Left cardiac atrium (tissue), 4 donors: Measurements from ENCODE around the gene GLT1D1. TPM values are rescaled to one million over a fixed set of nuclear protein-coding genes. Genes with fewer than 3 reads are reported as not detected.

Experiments used
- ATAC-seq, 2 donors: fragments of 200-7000 bp; cut with Tn5 transposase; one replicate each; pipeline ENCODE4 v1.9.1; 2020; ENCODE audit warnings: mild to moderate bottlenecking in 2 of 2, moderate library complexity in 2 of 2
- DNase-seq: peaks from one replicate; pipeline ENCODE4 v3.0.0-alpha.2; 2020
- intact Hi-C, 2 donors: fragments of 100-400 bp; cut with DNase I; formaldehyde crosslinking; loops; one replicate each; pipeline versions ENCODE4 v1.14.1 to v1.15.1; 2022 to 2023
- total RNA-seq, 2 donors: library from RNA; stranded (reverse); fragmentation: NEBNext Ultra II Directional; extraction: Animal tissue kit (Norgen Biotek cat#: 25700); gene quantifications; one replicate each; pipeline ENCODE4 v1.2.1, GENCODE V29; 2021
- donor health status: DM: no; HTN: yes; CAD: no.
- donor health status: DM: no; HTN: yes; CAD: no; lungs with severe emphysema.
- donor health status: DM: yes; HTN: yes; CAD: no.
- donor health status: Dilated cardiomyopathy.

GLT1D1 gene
- total RNA-seq, 2 donors from 2014 or later: 0.38 to 0.50 TPM

- ATAC-seq (no peak), DNase-seq (no peak)
- intact Hi-C loops: no loop called here
Measured at GRCh38 chr12:128905003-128905544, 51.8 kb downstream of the GLT1D1 start.

GRCh38 chr12:128906485-128907137 lies 53.3 kb downstream of the GLT1D1 start:
- DNase-seq (no peak), ATAC-seq (no peak)
- intact Hi-C loops: no loop called here

DNA sequence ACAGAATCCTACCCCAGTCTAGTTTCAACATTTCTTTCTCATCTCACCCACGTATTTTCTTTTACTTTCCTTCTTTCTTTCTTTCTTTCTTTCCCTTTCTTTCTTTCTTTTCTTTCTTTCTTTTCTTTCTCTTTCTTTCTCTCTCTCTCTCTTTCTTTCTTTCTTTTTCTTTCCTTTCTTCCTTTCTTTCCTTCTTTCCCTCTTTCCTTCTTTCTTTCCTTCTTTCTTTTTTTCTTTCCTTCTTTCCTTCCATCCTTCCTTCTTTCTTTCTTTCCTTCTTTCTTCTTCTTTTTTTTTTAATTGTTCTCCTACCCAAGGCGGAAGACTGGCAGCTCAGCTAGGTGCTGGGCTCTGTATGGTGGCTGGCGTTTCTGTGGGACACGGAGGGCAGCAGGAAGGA lies 55.0 kb downstream of the GLT1D1 start:
- ATAC-seq: no peak

DNA sequence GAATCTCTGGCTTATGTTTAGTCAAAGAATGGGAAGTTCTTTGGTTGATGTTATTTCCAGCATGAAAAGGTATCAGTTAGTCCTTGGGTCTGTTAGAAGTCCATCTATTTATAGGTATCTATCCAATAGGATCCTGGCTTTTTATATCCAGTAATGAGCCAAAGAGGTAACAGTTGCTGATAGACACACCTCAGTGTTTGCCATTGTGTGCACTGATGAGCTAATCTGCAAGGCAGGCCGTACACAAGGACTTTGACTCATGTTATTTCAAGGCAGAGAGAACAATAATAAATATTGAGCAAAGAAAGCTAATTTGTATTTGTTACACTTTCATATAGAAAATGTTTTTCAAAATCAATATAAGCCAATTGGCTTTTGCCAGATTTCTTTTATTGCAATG lies 56.4 kb downstream of the GLT1D1 start:
- intact Hi-C loops: no loop called here
- DNase-seq (no peak), ATAC-seq (no peak)

More for the DNA sequence above, 55.0 kb downstream of the GLT1D1 start:
- DNase-seq: no peak
- intact Hi-C loops: no loop called here

- intact Hi-C loops: no loop called here
Measured at GRCh38 chr12:128910629-128911028, 57.4 kb downstream of the GLT1D1 start.

DNA sequence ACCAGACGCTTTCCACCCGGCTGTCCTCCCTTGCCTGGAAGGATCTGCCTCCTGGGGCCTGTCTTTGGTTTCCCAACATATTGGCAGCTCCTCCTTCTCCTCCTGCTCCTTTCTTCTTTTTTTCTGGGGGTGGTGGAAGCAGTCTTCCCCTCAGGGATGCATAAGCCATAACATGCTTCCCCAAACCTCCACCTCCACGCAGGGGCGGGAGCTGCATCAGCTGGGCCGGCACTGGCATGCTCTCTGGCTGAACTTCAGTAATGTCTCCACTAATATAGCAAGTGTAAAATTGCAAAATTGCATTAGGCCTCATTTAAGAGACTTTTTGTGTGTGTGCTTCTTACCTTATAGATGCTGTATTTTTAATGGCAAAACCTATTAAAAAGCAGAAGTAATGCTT lies 58.6 kb downstream of the GLT1D1 start:
- no peak for ATAC-seq
- intact Hi-C loops: no loop called here
- DNase-seq: no peak

More at GRCh38 chr12:128910629-128911028, 57.4 kb downstream of the GLT1D1 start:
- DNase-seq (no peak), ATAC-seq (no peak)

- intact Hi-C loops: no loop called here
- no peak for DNase-seq
- no peak for ATAC-seq
Measured at GRCh38 chr12:128914908-128915563, 61.8 kb downstream of the GLT1D1 start.

DNA sequence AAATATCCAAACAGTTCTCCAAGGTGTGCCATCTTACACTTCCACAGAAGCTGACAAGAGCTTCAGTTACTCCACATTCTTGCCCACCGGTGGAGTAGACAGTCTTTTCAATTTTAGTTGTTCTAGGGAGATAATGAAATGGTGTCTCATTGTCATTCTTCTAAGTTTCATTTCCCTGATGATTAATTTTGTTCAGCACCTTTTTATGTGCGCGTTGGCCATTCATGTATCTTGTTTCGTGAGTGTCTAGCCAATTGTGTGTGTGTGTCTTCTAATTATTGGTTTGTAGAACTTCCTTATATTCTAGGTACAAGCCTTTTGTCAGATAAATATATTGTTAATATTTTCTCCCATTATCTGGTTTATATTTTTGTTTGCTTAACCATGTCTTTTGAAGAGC lies 63.1 kb downstream of the GLT1D1 start:
- no peak for DNase-seq
- intact Hi-C loops: no loop called here
- ATAC-seq: no peak

- intact Hi-C loops: no loop called here
- DNase-seq (no peak), ATAC-seq (no peak)
Measured at GRCh38 chr12:128918481-128919260, 65.4 kb downstream of the GLT1D1 start.

GRCh38 chr12:128920468-128920867 lies 67.2 kb downstream of the GLT1D1 start:
- DNase-seq (peak; percentile 51), ATAC-seq (peak; percentile 59 to 95)
- intact Hi-C loops: no loop called here

- intact Hi-C loops: no loop called here
- no peak for DNase-seq
- ATAC-seq: no peak
Measured at GRCh38 chr12:128928361-128928760, 75.1 kb downstream of the GLT1D1 start.

- DNase-seq (no peak), ATAC-seq (no peak)
- intact Hi-C loops: no loop called here
Measured at GRCh38 chr12:128929057-128929456, 75.8 kb downstream of the GLT1D1 start.

GRCh38 chr12:128930606-128931005 lies 77.3 kb downstream of the GLT1D1 start:
- no peak for ATAC-seq
- no peak for DNase-seq
- intact Hi-C loops: no loop called here

GRCh38 chr12:128932521-128932920 lies 79.2 kb downstream of the GLT1D1 start:
- ATAC-seq (no peak), DNase-seq (no peak)
- intact Hi-C loops: no loop called here

GRCh38 chr12:128933039-128933438 lies 79.8 kb downstream of the GLT1D1 start:
- ATAC-seq (no peak), DNase-seq (no peak)
- intact Hi-C loops: no loop called here

DNA sequence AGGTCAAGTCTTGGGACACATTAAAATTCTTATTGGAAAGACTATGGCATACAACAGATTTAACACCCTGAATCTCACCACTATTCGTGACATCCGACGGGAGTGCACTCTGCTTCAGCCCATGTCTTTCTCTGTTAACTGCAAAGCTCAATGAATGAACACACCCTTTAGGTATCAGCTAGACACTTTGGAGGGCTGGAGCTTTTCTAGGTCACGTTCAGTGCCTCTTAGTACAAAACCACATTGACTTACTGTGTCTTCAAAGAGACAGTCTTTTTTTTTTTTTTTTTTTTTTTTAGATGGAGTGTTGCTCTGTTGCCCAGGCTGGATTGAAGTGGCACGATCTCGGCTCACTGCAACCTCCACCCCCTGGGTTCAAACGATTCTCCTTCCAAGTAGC lies 80.6 kb downstream of the GLT1D1 start:
- no peak for DNase-seq
- ATAC-seq: no peak
- intact Hi-C loops: no loop called here

- DNase-seq: no peak
- ATAC-seq: no peak
- intact Hi-C loops: no loop called here
Measured at GRCh38 chr12:128938886-128939285, 85.6 kb downstream of the GLT1D1 start.

DNA sequence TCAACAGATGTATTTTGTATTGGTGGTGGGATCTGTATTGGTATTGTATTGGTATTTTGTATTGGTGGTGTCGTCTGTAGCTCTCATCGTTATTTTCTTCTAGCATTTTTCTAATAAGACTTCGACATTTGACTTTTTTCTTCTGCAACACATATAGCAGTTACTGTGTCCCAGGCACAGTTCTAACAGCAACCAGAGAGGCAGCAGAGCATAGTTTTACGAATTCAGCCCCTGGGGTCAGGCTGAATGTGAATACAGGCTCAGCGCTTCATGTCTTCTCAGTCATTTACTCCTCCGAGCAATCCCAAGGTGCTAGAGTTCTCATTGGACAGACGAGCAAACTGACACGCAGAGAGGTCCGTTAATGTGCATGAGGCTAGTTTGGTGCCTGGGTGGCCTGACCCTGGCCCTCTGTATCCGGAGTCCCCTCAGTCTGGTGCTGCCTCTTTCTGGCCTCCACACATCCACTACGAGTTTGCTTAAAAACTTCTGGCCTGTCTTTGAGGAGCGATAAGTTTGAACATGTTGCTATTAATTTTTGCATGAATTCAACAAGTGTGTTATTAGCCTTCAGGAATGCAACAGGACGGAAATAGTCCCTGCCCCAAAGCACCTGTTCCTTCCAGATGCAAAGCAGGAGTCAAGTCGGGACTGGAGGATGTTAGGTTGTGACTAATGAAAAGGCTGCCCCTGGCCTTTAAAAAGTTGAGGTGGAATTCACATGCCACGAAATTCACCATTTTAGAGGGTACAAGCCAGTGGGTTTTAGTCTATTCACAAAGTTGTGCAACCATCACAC lies 87.0 kb downstream of the GLT1D1 start:
- DNase-seq: no peak
- intact Hi-C loops: no loop called here
- ATAC-seq: no peak

DNA sequence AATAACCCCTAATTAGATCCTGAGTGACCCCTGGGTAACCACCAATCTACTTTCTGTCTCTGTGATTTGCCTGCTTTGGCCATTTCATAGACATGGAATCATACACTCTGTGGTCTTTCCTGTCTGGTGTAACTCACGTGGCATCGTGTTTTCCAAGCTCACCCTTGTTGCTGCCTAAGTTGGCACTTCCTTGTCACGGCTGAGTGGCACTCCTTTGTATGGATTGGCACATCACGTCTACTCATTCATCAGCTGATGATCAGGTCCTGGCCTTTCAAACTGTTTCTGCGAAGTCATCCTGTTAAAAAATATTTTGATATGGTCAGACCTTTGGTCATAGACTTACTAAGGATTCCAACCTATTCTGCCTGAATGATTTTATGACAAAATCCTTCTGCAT lies 87.7 kb downstream of the GLT1D1 start:
- DNase-seq: no peak
- ATAC-seq: no peak
- intact Hi-C loops: no loop called here
